DND-41 (cell line): ENCODE data around the gene EDC4.

ENCODE experiments used
- ATAC-seq: fragments of 200-7000 bp; cut with Tn5 transposase; 3 replicates; pipeline ENCODE4 v1.9.1; 2021; ENCODE audit warnings: low read depth; ENCODE audit not compliant: insufficient read depth
- DNase-seq: peaks from one replicate; pipeline ENCODE4 v3.0.0-alpha.2; 2020
- H2AFZ ChIP-seq: 2 replicates; pipeline ENCODE4 v1.6.0; 2012; ENCODE audit warnings: low read depth, low read length
- H3K27ac ChIP-seq: 2 replicates; pipeline ENCODE4 v1.5.1; 2012; ENCODE audit warnings: low read length, inconsistent platforms
- H3K27me3 ChIP-seq: fragments of 200-600 bp; sonication (generic); 2 replicates; pipeline ENCODE4 v1.6.0; 2012; ENCODE audit warnings: low read length, mild to moderate bottlenecking, inconsistent platforms; ENCODE audit not compliant: insufficient read depth, poor library complexity
- H3K36me3 ChIP-seq: 2 replicates; pipeline ENCODE4 v1.5.1; 2012; ENCODE audit warnings: low read length, inconsistent platforms; ENCODE audit not compliant: insufficient read depth
- H3K4me1 ChIP-seq: 2 replicates; pipeline ENCODE4 v1.5.1; 2012; ENCODE audit warnings: mild to moderate bottlenecking, low read length; ENCODE audit not compliant: insufficient read depth
- H3K4me2 ChIP-seq: 2 replicates; pipeline ENCODE4 v1.6.0; 2012; ENCODE audit warnings: mild to moderate bottlenecking, moderate library complexity, low read length, inconsistent platforms; ENCODE audit not compliant: insufficient read depth
- H3K4me3 ChIP-seq, 2 experiments: fragments of 200-600 bp in 1 of 2; shearing (Covaris generic) in 1 of 2; 2 replicates each; pipeline ENCODE4 v1.5.1; 2012 to 2016; ENCODE audit warnings: inconsistent platforms in 2 of 2, low read length in 2 of 2, mild to moderate bottlenecking in 2 of 2, low read depth in 1 of 2, moderate library complexity in 1 of 2
- H3K79me2 ChIP-seq: 2 replicates; pipeline ENCODE4 v1.6.0; 2012; ENCODE audit warnings: low read length, inconsistent platforms; ENCODE audit not compliant: insufficient read depth
- H3K9ac ChIP-seq: 2 replicates; pipeline ENCODE4 v1.6.0; 2012; ENCODE audit warnings: low read depth, mild to moderate bottlenecking, inconsistent platforms, low read length, moderate library complexity
- H3K9me3 ChIP-seq: 2 replicates; pipeline ENCODE4 v1.5.1; 2012; ENCODE audit warnings: low read length, moderate library complexity, mild to moderate bottlenecking, inconsistent platforms; ENCODE audit not compliant: insufficient read depth, severe bottlenecking
- H4K20me1 ChIP-seq: 2 replicates; pipeline ENCODE4 v1.6.0; 2012; ENCODE audit warnings: low read length; ENCODE audit not compliant: insufficient read depth
- CTCF ChIP-seq: IDR thresholded peaks from 2 replicates; pipeline ENCODE4 v1.5.1; 2012; ENCODE audit warnings: borderline replicate concordance, low read length, moderate library complexity, mild to moderate bottlenecking; ENCODE audit not compliant: poor library complexity, severe bottlenecking; ENCODE audit errors: extremely low read depth
- EZH2 ChIP-seq: IDR thresholded peaks from 3 replicates; pipeline ENCODE4 v1.6.1; 2012; ENCODE audit warnings: borderline replicate concordance, low read depth, mild to moderate bottlenecking, moderate library complexity, low read length, inconsistent platforms; ENCODE audit not compliant: severe bottlenecking

EDC4 gene

GRCh38 chr16:67930678-67931211 is 57.9 kb downstream of the EDC4 start:
- Histone ChIP-seq H3K4me1 (peaks cover 11% of the 10 kb centered on the region), H3K4me2 (no peak overlapping the region), H3K79me2 (peaks cover 14% of the 10 kb centered on the region), H3K27ac (no peak overlapping the region), H4K20me1 (peaks cover 29% of the 10 kb centered on the region), H3K36me3 (peaks cover 74% of the 10 kb centered on the region), H3K27me3 (no peaks in the 10 kb centered on the region), H3K4me3 (no peak overlapping the region), H2AFZ (no peak overlapping the region), H3K9me3 (no peaks in the 10 kb centered on the region), H3K9ac (no peak overlapping the region)
- TF ChIP-seq CTCF (no peak), EZH2 (no peak)
- no peak for DNase-seq
- ATAC-seq = no peak
